ENCODE data around the gene ATP8B3. TPM values are rescaled to one million over a fixed set of nuclear protein-coding genes. Genes with fewer than 3 reads are reported as not detected.

ATP8B3 gene
- total RNA-seq, 1 experiment from 2014 or later = 9.6 TPM

- Histone ChIP-seq H3K18ac (ENCODE audit: insufficient read length, low read depth, low read length) (no peak overlapping the region), H2BK20ac (ENCODE audit: low read depth, low read length, poor library complexity, severe bottlenecking) (no peak overlapping the region), H4K5ac (ENCODE audit: insufficient read length, low read depth, low read length) (no peak overlapping the region), H3T11ph (ENCODE audit: low read length) (no peak overlapping the region), H3K79me1 (ENCODE audit: insufficient read depth, low read depth, low read length, poor library complexity, severe bottlenecking) (no peaks in the 10 kb centered on the region), H2AK5ac (ENCODE audit: insufficient read length, low read length) (no peak overlapping the region), H3K27me3 (ENCODE audit: insufficient read depth, low read length) (peaks cover 41% of the 10 kb centered on the region), H3K14ac (ENCODE audit: insufficient read depth, low read length) (no peak overlapping the region), H4K8ac (replicated peaks; ENCODE audit: insufficient read length, low read depth, low read length) (no peak overlapping the region), H2BK120ac (ENCODE audit: low read depth, low read length, poor library complexity, severe bottlenecking) (no peak overlapping the region), H3K23ac (ENCODE audit: insufficient read length, low read depth, low read length) (no peak overlapping the region), H3K9ac (ENCODE audit: extremely low read depth, insufficient read length, low read length) (no peak overlapping the region), H2BK15ac (ENCODE audit: low read depth, low read length) (no peak overlapping the region), H4K91ac (ENCODE audit: insufficient read length, low read depth, low read length) (no peak overlapping the region), H4K20me1 (ENCODE audit: control insufficient read depth, insufficient read depth, insufficient read length) (no peaks in the 10 kb centered on the region), H3K4me1 (ENCODE audit: insufficient read depth, low read length) (no peaks in the 10 kb centered on the region), H3K23me2 (ENCODE audit: insufficient read length, low read depth, low read length, poor library complexity, severe bottlenecking) (no peaks in the 10 kb centered on the region), H3K27ac (ENCODE audit: insufficient read length, low read depth, low read length) (no peak overlapping the region), H3K56ac (ENCODE audit: insufficient read length, low read depth, low read length) (no peak overlapping the region), H3K4ac (ENCODE audit: low read depth, low read length) (no peak overlapping the region), H3K4me2 (ENCODE audit: insufficient read depth, insufficient read length, low read length) (no peak overlapping the region), H2BK5ac (ENCODE audit: insufficient read length, low read length) (no peak overlapping the region), H2AFZ (ENCODE audit: low read length) (no peak overlapping the region), H2BK12ac (ENCODE audit: insufficient read length, low read depth, low read length) (no peak overlapping the region), H3K79me2 (ENCODE audit: insufficient read depth, low read length) (no peaks in the 10 kb centered on the region), H3K9me3 (ENCODE audit: control insufficient read depth, low read depth, low read length) (no peaks in the 10 kb centered on the region)
- H3K4me3 Mint-ChIP-seq = no peak overlapping the region; a peak in 2 of 5 replicates
- no peak for DNase-seq
- H3K9me3 Mint-ChIP-seq = peaks cover 24 to 38% of the 10 kb centered on the region in 2 experiments
- WGBS (ENCODE audit: extremely low coverage, insufficient read length, low lambda C conversion rate) = no CpG with 5 or more reads among the region's 16 CpGs
- no peak for TF ChIP-seq CTCF (conservative IDR thresholded peaks at IDR 0.05)
- peaks cover 13 to 22% of the 10 kb centered on the region in 2 experiments for H3K4me1 Mint-ChIP-seq
- H3K27me3 Mint-ChIP-seq (ENCODE audit: low read depth) = peaks cover 96% of the 10 kb centered on the region
- no peak overlapping the region for H3K27ac Mint-ChIP-seq
- peaks cover 0 to 4% (median 4%) of the 10 kb centered on the region in 3 experiments; a peak in 5 of 7 replicates for H3K36me3 Mint-ChIP-seq (ENCODE audit: insufficient read depth in 1 of 3, low read depth in 3 of 3)
Measured at GRCh38 chr19:1779574-1779973, 32.5 kb downstream of the ATP8B3 start.

Data from H9 (cell line).